HCEC 1CT (cell line): ENCODE data around the gene MGRN1.

ENCODE experiments used
- DNase-seq: peaks from one replicate; pipeline ENCODE4 v3.0.0-alpha.2; 2017

MGRN1 gene

GRCh38 chr16:4606354-4606753, 18.3 kb upstream of the MGRN1 start:
- no peak for DNase-seq

GRCh38 chr16:4607841-4608703, 16.6 kb upstream of the MGRN1 start:
- no peak for DNase-seq

DNA sequence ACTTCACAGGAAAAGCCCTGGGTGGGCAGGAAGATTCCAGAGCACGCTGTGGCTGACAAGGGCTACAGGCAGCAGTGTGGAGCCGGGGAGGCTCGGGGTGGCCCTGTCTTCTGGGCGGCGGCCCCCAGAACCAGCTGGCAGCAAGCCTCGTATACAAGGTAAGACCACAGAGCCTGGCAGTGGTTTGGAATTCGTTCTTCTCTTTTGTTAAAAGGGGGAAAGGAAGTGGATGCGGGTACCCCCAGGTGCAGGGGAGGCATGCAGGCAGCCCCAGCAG, 16.0 kb upstream of the MGRN1 start:
- no peak for DNase-seq

DNA sequence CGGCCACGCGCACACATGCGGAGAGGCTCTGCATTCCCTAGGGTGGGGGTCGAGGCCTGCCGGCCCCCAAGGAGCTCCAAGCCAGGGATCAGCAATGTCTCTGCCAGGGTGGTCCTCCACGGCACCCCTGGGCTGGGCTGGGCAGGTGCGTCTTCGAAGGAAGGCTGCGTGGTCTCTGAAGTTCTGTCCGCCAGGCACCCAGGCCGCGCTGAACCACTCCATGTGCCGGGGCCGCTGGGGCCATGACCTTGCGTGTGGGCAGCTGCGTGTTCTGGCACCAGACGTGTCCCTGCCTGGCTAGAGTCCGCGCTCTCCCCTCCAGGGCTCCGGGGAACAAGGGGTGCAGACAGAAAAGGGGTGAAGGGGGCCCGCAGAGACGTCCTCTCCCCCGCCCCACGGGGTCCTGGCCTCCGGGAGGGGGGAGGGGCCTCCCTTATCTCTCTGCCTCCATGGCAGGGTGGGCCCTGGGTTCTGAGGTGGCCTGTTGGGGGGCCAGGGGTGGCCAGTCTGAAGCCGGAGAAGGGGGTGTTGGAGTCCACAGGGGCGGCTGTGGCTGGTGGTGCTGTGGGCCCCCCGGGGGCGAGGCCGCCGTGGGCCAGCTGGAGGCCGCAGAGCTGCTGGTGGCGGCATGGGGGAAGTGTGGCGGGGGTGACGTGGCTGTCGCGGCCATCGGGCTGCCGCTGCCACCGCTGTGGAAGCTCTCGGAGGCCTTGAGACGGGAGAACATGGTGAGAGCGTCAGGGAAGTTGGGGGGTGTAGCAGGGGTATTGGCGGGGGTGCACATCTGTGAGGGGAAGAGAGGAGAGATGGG, 15.2 kb upstream of the MGRN1 start:
- DNase-seq: no peak

DNA sequence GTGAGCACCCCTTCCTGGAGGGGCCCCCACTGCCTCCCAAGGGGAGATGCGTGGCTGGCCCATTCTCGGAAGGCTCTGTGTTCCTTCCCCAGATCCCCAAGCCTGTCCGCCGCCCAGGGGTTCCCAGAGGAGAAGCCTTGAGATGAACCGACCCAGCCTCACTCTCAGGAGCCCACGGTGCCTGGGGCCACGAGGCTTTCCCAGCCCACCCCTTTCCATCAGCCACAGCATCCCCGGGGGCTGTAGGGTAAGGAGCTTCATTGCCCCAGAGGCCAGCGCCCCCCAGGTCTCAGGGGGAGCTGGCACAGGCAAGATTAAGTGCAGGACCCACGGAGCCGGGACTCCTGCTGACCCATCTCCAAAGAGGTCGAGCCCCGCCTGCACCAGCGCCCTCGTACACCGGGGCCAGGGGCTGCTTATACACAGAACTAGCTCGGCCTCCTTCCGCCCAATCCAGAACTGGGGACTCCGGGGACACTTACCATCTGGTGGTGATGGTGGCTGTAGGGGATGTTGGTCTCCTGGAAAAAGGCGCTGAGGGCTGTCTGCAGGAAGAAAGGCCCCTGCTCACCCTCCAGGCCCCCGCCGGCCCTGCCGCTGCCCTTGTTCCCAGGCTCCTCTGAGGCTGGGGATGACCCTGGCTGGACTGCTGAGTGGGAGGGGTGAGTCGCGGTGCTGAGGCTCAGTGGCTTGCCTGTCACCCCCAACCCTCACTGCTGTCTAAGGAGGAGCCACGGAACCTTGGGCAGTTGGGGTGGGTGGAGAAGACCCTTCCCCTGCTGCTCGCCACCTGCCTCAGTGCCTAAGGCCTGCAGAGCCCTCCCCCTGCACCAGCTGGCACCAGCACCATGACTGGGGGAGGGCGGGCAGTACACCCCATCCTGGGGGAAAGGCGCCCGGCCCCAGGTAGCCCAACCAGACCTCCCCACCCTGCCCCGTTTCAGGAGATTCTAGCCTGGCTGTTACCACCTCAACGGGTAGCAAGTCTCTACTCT, 14.3 kb upstream of the MGRN1 start:
- no peak for DNase-seq

- peak; percentile 68 for DNase-seq
Measured at GRCh38 chr16:4611337-4612021, 13.1 kb upstream of the MGRN1 start.

- DNase-seq: no peak
Measured at GRCh38 chr16:4612474-4612931, 12.1 kb upstream of the MGRN1 start.

DNA sequence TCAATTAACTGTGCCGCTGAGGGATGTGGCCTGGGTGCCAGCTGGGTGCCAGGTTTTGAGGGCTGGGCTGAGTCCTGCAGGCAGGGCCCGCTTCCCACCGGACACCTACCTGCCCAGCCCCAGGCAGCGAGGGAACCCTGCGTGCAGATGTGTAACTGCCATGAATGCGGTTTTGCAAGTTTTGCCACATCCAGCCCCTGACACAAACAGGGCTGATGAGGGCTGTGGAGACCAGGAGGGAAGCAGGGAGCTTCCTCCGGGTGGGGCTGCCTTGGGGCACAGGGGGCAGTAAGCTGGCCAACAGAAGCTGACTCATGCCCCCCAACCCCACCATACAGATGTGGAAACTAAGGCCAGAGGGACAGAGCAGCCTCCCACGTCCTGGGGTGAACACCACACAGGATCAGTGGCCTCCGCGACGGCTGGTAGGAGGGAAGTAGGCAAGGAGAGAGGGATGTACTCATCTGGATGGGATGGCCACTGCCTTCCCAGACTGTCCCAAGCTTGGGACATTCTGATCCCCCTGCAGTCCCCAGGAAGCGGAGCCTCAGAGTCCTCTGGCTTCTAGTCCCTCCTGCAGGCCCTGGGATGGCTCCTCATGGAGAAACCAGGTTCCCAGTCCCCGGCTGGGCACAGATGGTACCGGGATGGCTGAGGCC, 11.5 kb upstream of the MGRN1 start:
- DNase-seq: no peak

- DNase-seq: peak; percentile 17
Measured at GRCh38 chr16:4613636-4614570, 10.7 kb upstream of the MGRN1 start.

DNA sequence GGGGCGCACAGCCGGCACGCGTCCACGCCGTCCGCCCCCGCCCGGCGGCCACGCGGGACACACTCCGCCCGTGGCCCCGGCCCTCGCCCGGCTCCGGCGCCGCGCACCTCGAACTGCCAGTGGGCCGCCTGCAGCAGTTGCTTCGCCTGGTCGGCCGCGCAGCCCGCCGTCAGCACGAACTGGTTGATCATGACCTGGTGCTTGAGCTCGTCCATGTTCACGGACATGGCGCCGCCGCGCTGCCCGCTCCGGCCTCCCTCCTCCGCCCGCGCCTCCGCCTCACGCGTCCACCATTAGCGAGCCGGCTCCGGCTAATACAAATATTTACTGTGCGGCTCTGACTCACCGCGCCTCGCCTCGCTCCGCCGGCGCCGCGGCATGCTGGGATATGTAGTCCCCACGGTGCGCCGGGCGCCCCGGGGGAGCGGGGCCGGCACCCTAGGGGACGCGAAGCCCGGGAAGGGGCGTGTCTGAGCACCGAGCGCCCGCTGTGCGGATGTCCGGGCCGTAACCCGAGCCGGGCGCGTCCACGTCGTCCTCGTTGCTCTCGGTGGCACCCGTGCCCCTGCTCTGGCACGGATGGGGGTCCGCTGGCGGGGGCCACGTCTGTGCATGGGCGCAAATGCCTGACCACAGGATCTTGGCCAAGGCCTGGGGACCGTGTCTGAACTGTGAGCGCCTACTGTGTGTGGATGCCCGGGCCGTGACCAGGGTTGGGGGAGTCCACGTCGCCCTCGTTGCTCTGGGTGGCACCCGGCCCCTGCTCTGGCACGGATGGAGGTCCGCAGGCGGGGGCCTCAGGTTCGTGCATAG, 9.8 kb upstream of the MGRN1 start, which contains the start of gene UBALD1:
UBALD1 (minus strand) TSS at position 318 of the 813 bp plus-strand sequence; CDS start at position 227, 91 bp downstream.
- peak; percentile 91 for DNase-seq

DNA sequence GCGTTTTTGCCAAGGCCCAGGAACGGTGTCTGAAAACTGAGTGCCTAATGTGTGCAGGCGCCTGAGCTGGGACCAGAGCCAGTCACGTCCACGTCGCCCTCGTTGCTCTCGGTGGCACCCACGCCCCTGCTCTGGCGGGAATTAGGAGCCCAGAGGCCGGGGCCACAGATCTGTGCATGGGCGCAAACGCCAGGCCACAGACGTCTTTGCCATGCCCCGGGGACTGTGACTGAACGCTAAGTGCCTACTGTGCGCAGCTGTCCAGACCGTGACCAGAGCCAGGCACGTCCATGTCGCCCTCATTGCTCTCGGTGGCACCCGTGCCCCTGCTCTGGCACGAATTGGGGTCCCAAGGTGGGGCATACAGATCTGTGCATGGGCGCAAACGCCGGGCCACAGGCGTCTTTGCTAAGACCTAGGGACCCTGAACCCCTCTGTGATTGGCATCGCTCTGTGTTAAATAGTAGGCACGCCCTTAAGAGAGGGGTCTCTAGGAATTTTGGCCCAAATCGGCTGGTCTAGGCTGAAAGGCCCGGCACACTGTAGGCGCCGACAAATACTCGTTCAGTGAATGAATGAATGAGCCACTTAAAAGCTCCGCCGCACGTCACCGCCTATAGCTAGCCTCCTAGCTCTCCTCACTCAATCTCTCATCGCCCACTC, 9.1 kb upstream of the MGRN1 start:
- no peak for DNase-seq

GRCh38 chr16:4616047-4616811, 8.4 kb upstream of the MGRN1 start:
- DNase-seq: peak; percentile 100

GRCh38 chr16:4617880-4618279, 6.7 kb upstream of the MGRN1 start:
- DNase-seq: no peak

GRCh38 chr16:4618645-4619418, 5.8 kb upstream of the MGRN1 start:
- no peak for DNase-seq

- DNase-seq: no peak
Measured at GRCh38 chr16:4623593-4623992, 1.0 kb upstream of the MGRN1 start.

DNA sequence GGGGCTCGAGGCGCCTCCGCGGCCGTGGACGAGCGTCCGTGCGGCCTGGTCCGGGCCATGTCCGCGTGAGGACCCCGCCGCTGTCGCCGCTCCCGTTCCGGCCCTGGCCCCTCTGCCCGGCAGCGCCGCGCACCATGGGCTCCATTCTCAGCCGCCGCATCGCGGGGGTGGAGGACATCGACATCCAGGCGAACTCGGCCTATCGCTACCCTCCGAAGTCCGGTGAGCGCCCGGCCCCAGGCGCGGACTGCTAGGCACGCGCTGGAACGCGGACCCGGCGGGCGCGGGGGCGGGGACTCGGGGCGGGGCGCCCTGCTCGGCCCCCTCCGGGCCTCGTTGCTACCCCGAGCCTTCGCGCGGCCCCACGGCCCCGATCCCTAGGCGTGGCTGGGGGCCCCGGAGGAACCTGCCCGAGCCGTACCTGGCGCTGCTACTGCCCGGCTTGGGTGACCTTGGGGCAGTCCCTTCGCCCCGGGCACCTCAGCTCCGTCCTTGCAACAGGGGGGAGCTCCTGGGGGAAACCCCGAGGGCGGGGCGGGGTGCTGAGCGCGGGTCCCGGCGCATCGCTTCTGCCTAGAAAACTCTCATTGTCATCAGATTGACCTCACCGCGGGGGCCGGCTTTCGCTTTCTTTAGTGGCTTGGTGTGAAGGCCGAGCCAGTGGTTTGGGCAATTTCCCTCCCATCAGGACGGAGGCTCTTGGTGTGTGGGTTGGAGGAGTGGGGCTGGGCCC, 367 bp downstream of the MGRN1 start:
- peak; percentile 37 for DNase-seq
